Measurements from ENCODE around the gene ASF1A. TPM values are rescaled to one million over a fixed set of nuclear protein-coding genes. Genes with fewer than 3 reads are reported as not detected.

The ASF1A gene
- total RNA-seq (2014; rRNA removed; shearing (Covaris generic)) (19.8 and 37.3 TPM in 2 replicates), total RNA-seq (2022) (46.0 and 46.8 TPM in 2 replicates), Bru-seq, nascent RNA (percentile 92 among the genes with signal in this experiment), BruChase-seq, experiment 1, labeled RNA remaining after a 6-hour chase (percentile 63 among the genes with signal in this experiment), BruChase-seq, experiment 2, labeled RNA remaining after a 2-hour chase (percentile 90 among the genes with signal in this experiment)
- long read RNA-seq, transcript ASF1A-201 (4 exons, 2,362 nt) = major isoform, 112 of 115 reads
- long read RNA-seq, partial matches to known transcripts = 1 of 115 reads
- long read RNA-seq, other reads (novel, unspliced or antisense) = 2 of 115 reads

DNA sequence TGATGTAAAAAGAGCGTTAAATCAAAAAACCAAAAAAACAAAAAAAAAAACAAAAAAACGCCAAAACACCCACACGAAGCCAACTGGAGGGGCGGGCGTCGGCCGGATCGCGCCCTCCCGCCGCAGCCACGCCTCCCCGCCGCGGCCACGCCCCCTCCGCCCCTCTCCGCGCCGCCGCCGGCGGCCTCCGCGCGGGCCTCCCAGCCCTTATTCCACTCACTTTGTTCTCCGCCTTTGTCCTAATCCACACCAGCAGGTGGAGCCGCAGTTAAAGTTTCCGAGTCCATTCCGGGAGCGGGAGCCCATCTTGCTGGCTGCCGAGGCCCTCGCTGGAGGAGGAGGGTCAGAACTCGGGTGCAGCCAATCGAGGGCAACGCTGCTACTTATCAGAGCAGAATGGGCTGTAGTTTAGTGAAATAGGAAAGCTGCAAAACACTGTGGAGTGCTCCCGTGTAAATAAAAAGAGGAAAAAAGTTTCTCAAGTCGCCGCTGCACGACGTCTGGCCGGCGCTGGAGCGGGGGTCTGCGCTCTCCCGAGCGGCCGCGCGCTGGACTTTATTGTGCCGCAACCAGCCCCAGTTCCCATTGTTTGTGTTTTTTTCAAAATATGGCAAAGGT is at the start of gene ASF1A:
Gene ASF1A, plus strand, starts transcription at position 346 of the 618 bp plus-strand sequence. Its CDS starts 262 bp downstream, at position 608.
- Histone ChIP-seq H3K9me3 (ENCODE audit: low read length) (no peaks in the 10 kb centered on the region), H3K27ac (ENCODE audit: low read depth, low read length, poor library complexity, severe bottlenecking) (peak within 1 kb of the TSS; percentile 89), H3K9me2 (ENCODE audit: insufficient read depth, low read length) (no peaks in the 10 kb centered on the region), H2AFZ (ENCODE audit: low read length) (peak within 1 kb of the TSS; percentile 71; the same call in 1 of the 2 replicates), H3K4me1 (ENCODE audit: insufficient read depth, low read length, poor library complexity, severe bottlenecking) (peaks cover 60% of the 10 kb centered on the region), H3K36me3 (ENCODE audit: insufficient read depth, low read length) (peaks cover 27% of the 10 kb centered on the region), H4K20me1 (ENCODE audit: insufficient read depth, low read length) (peaks cover 3% of the 10 kb centered on the region; the same call in 1 of the 2 replicates), H3K4me2 (ENCODE audit: low read length) (peak within 1 kb of the TSS; percentile 99), H3K79me2 (ENCODE audit: insufficient read depth, low read depth, low read length) (peaks cover 76% of the 10 kb centered on the region), H3K4me3 (ENCODE audit: low read depth, low read length, poor library complexity, severe bottlenecking) (peak within 1 kb of the TSS; percentile 80)
- TF ChIP-seq EZH2phosphoT487 (IDR thresholded peaks at IDR 0.05; ENCODE audit: borderline replicate concordance, low read depth, low read length) = no peak
- TF ChIP-seq, protein P1, sequence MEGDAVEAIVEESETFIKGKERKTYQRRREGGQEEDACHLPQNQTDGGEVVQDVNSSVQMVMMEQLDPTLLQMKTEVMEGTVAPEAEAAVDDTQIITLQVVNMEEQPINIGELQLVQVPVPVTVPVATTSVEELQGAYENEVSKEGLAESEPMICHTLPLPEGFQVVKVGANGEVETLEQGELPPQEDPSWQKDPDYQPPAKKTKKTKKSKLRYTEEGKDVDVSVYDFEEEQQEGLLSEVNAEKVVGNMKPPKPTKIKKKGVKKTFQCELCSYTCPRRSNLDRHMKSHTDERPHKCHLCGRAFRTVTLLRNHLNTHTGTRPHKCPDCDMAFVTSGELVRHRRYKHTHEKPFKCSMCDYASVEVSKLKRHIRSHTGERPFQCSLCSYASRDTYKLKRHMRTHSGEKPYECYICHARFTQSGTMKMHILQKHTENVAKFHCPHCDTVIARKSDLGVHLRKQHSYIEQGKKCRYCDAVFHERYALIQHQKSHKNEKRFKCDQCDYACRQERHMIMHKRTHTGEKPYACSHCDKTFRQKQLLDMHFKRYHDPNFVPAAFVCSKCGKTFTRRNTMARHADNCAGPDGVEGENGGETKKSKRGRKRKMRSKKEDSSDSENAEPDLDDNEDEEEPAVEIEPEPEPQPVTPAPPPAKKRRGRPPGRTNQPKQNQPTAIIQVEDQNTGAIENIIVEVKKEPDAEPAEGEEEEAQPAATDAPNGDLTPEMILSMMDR (conservative IDR thresholded peaks at IDR 0.05; ENCODE audit: low read length) = peak; percentile 68
- no TSS peak for BruUV-seq (replicated peaks)
- CTCF ChIA-PET (ENCODE audit: unreplicated experiment) = interaction anchor here (1.0 kb wide), 1 partner anchor 12 kb away, joined by 3 read pairs; no protein-coding TSS in a partner anchor
- DNase-seq (ENCODE audit: low spot score) = peak; percentile 97
- intact Hi-C loops (cut with micrococcal nuclease; ENCODE audit: unreplicated experiment) = loop anchor here (1.0 to 10.0 kb wide), 7 partner anchors 40 to 551 kb away; partner anchors contain the start of genes CEP85L and MAN1A1
- POLR2A ChIA-PET = interaction anchor here (0.9 to 9.3 kb wide), 3 partner anchors 11 to 174 kb away, joined by 4 to 88 read pairs (median 6); partner anchors contain the start of gene MCM9

DNA sequence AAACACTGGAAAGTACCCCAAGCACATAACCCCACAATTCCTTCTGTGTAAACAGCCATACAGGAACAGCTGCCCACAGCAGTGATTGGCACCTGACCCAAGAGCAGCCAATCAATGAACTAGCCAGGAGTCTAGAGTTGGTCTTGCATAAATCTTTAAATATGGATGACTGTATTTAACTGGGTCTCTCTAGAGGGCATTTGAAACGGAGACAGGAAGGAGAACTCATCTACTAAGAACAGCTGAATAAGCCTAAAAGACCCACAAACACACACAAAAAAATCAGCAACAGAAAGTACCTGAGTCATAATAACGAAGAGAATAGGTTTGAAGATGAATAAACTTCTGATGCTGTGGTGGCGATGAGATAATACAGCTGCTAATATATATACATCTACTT is 49.0 kb upstream of the ASF1A start:
- POLR2A ChIA-PET = interaction anchor here (0.6 kb wide), 1 partner anchor 230 kb away, joined by 3 read pairs; no protein-coding TSS in a partner anchor
- no peaks in the 10 kb centered on the region for H3K79me2 ChIP-seq (ENCODE audit: insufficient read depth, low read depth, low read length)
- H3K4me2 ChIP-seq (ENCODE audit: low read length) = no peak overlapping the region
- H2AFZ ChIP-seq (ENCODE audit: low read length) = no peak overlapping the region
- H3K27ac ChIP-seq (ENCODE audit: low read depth, low read length, poor library complexity, severe bottlenecking) = no peak overlapping the region
- no TSS peak for BruUV-seq (replicated peaks)
- no peaks in the 10 kb centered on the region for H3K9me2 ChIP-seq (ENCODE audit: insufficient read depth, low read length)
- CTCF ChIA-PET (ENCODE audit: unreplicated experiment) = no interaction called here
- no peaks in the 10 kb centered on the region for H3K9me3 ChIP-seq (ENCODE audit: low read length)
- no peaks in the 10 kb centered on the region for H4K20me1 ChIP-seq (ENCODE audit: insufficient read depth, low read length)
- H3K4me3 ChIP-seq (ENCODE audit: low read depth, low read length, poor library complexity, severe bottlenecking) = no peak overlapping the region
- DNase-seq (ENCODE audit: low spot score) = no peak
- intact Hi-C loops (cut with micrococcal nuclease; ENCODE audit: unreplicated experiment) = no loop called here
- no peaks in the 10 kb centered on the region for H3K4me1 ChIP-seq (ENCODE audit: insufficient read depth, low read length, poor library complexity, severe bottlenecking)
- H3K36me3 ChIP-seq (ENCODE audit: insufficient read depth, low read length) = peaks cover 3% of the 10 kb centered on the region; the same call in 1 of the 2 replicates
- no peak for TF ChIP-seq EZH2phosphoT487 (IDR thresholded peaks at IDR 0.05; ENCODE audit: borderline replicate concordance, low read depth, low read length)
- TF ChIP-seq, protein P1 (conservative IDR thresholded peaks at IDR 0.05; ENCODE audit: low read length) = no peak
